ENCODE results near the gene FBXO42. TPM values are rescaled to one million over a fixed set of nuclear protein-coding genes. Genes with fewer than 3 reads are reported as not detected.

The FBXO42 gene
- total and polyA plus RNA-seq, 2 of the 4 experiments (the other 2 are of a cell fraction) = 12.0 to 18.8 TPM

DNA sequence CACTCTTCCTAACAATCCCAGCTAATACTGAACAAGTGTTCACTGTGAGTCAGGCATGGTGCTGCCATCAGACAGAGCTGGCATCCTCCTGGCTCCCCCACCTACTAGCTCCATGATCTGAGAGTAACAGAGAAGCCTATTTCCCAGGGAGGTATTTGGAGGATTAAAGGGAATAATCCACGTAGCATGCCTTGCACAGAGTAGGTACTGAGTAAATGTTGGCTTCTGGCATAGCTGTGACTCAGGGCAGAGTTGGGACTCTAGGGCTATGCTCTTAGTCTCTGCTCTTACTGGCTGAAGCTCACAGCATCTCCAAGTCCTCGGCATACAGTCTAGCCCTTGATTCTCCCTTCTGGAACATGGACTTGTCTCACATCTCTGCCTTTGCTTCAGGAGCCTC is 148.1 kb downstream of the FBXO42 start:
- H3K9ac ChIP-seq (ENCODE audit: low read depth, low read length) = no peak overlapping the region
- no peak overlapping the region for H2AK5ac ChIP-seq (ENCODE audit: low read depth, low read length)
- no peak overlapping the region for H3K4ac ChIP-seq (ENCODE audit: low read depth, low read length)
- dilution Hi-C loops (cut with HindIII; ENCODE audit: low sequenced_read_pairs, unreplicated experiment) (no loop called here), in situ Hi-C loops (cut with MboI; ENCODE audit: low sequenced_read_pairs) (no loop called here), intact Hi-C loops (cut with micrococcal nuclease) (no loop called here)
- H4K5ac ChIP-seq (ENCODE audit: low read depth, low read length) = no peak overlapping the region
- no peak overlapping the region for H2BK15ac ChIP-seq (ENCODE audit: low read depth, low read length)
- no peak overlapping the region for H2AK9ac ChIP-seq (replicated peaks; ENCODE audit: low read depth, low read length, poor library complexity)
- no peak overlapping the region for H3K23ac ChIP-seq (ENCODE audit: low read depth, low read length)
- no peak overlapping the region for H4K91ac ChIP-seq (ENCODE audit: insufficient read depth, low read depth, low read length)
- H4K20me1 ChIP-seq (ENCODE audit: insufficient read depth, low read length) = no peaks in the 10 kb centered on the region; the same call in 1 of the 2 replicates
- no peak overlapping the region for H2BK5ac ChIP-seq (ENCODE audit: low read depth, low read length, poor library complexity, severe bottlenecking)
- TF ChIP-seq NFE2L2 (IDR thresholded peaks at IDR 0.05; ENCODE audit: low read depth, low read length) (no peak), MAFK (IDR thresholded peaks at IDR 0.05; ENCODE audit: low read depth, low read length) (no peak), MXI1 (IDR thresholded peaks at IDR 0.05; ENCODE audit: borderline replicate concordance, low read depth, low read length) (no peak), FOS (IDR thresholded peaks at IDR 0.05; ENCODE audit: low read depth, low read length) (no peak), CEBPB (IDR thresholded peaks at IDR 0.05; ENCODE audit: low read depth, low read length) (no peak), RAD21 (IDR thresholded peaks at IDR 0.05; ENCODE audit: low read length) (no peak), RFX5 (IDR thresholded peaks at IDR 0.05; ENCODE audit: low read depth, low read length) (no peak), RCOR1 (IDR thresholded peaks at IDR 0.05; ENCODE audit: insufficient replicate concordance, low read length) (no peak), MAZ (IDR thresholded peaks at IDR 0.05; ENCODE audit: borderline replicate concordance, low read depth, low read length) (no peak), BHLHE40 (IDR thresholded peaks at IDR 0.05; ENCODE audit: low read depth, low read length) (no peak), SMC3 (IDR thresholded peaks at IDR 0.05; ENCODE audit: low read depth, low read length) (no peak), POLR2A (IDR thresholded peaks at IDR 0.05; ENCODE audit: low read depth, low read length) (no peak), CHD1 (IDR thresholded peaks at IDR 0.05; ENCODE audit: low read depth, low read length) (no peak)
- TF ChIP-seq, protein P1, sequence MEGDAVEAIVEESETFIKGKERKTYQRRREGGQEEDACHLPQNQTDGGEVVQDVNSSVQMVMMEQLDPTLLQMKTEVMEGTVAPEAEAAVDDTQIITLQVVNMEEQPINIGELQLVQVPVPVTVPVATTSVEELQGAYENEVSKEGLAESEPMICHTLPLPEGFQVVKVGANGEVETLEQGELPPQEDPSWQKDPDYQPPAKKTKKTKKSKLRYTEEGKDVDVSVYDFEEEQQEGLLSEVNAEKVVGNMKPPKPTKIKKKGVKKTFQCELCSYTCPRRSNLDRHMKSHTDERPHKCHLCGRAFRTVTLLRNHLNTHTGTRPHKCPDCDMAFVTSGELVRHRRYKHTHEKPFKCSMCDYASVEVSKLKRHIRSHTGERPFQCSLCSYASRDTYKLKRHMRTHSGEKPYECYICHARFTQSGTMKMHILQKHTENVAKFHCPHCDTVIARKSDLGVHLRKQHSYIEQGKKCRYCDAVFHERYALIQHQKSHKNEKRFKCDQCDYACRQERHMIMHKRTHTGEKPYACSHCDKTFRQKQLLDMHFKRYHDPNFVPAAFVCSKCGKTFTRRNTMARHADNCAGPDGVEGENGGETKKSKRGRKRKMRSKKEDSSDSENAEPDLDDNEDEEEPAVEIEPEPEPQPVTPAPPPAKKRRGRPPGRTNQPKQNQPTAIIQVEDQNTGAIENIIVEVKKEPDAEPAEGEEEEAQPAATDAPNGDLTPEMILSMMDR (conservative IDR thresholded peaks at IDR 0.05; ENCODE audit: low read depth, low read length) = no peak
- TF ChIP-seq, protein P2, sequence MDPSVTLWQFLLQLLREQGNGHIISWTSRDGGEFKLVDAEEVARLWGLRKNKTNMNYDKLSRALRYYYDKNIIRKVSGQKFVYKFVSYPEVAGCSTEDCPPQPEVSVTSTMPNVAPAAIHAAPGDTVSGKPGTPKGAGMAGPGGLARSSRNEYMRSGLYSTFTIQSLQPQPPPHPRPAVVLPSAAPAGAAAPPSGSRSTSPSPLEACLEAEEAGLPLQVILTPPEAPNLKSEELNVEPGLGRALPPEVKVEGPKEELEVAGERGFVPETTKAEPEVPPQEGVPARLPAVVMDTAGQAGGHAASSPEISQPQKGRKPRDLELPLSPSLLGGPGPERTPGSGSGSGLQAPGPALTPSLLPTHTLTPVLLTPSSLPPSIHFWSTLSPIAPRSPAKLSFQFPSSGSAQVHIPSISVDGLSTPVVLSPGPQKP (IDR thresholded peaks at IDR 0.05; ENCODE audit: borderline replicate concordance, low read depth, low read length) = no peak
- TF ChIP-seq, protein P3, sequence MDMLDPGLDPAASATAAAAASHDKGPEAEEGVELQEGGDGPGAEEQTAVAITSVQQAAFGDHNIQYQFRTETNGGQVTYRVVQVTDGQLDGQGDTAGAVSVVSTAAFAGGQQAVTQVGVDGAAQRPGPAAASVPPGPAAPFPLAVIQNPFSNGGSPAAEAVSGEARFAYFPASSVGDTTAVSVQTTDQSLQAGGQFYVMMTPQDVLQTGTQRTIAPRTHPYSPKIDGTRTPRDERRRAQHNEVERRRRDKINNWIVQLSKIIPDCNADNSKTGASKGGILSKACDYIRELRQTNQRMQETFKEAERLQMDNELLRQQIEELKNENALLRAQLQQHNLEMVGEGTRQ (IDR thresholded peaks at IDR 0.05; ENCODE audit: low read depth, low read length) = no peak
- H3K27me3 ChIP-seq (ENCODE audit: control insufficient read depth, insufficient read depth, low read length) = no peaks in the 10 kb centered on the region
- H3K4me1 ChIP-seq (ENCODE audit: control insufficient read depth, insufficient read depth, low read length) = peaks cover 9% of the 10 kb centered on the region
- H3K4me3 ChIP-seq (ENCODE audit: insufficient read depth, low read depth, low read length) = no peak overlapping the region
- DNase-seq = no peak
- H3K14ac ChIP-seq (replicated peaks; ENCODE audit: low read depth, low read length) = no peak overlapping the region
- H3K27ac ChIP-seq (ENCODE audit: insufficient read depth, low read length) = no peak overlapping the region
- no peak for ATAC-seq (ENCODE audit: low read depth)
- H2BK20ac ChIP-seq (ENCODE audit: low read depth, low read length) = no peak overlapping the region
- no peak overlapping the region for H2BK120ac ChIP-seq (ENCODE audit: low read depth, low read length)
- POLR2A ChIA-PET (ENCODE audit: unreplicated experiment) = no interaction called here
- H3K18ac ChIP-seq (ENCODE audit: low read depth, low read length) = no peak overlapping the region
- H3K56ac ChIP-seq (ENCODE audit: extremely low read depth, insufficient read depth, low read length) = no peak overlapping the region
- H3K79me1 ChIP-seq (ENCODE audit: low read depth in 1 of 2, low read length in 2 of 2) = peaks cover 7 to 21% of the 10 kb centered on the region in 2 experiments; a peak in 3 of 4 replicates
- H3K9me1 ChIP-seq (ENCODE audit: insufficient read depth, low read length) = peaks cover 6% of the 10 kb centered on the region; the same call in 1 of the 2 replicates
- WGBS, 2 experiments (ENCODE audit: extremely low coverage in 2 of 2, insufficient read length in 1 of 2) = 100% methylated on average over 1 of the region's 2 CpGs; no CpG with 5 or more reads in 1 of the 2 experiments
- H3K4me2 ChIP-seq (ENCODE audit: low read depth, low read length) = no peak overlapping the region
- H4K8ac ChIP-seq (ENCODE audit: low read depth in 2 of 2, low read length in 2 of 2) = no peak overlapping the region
- H2AFZ ChIP-seq (replicated peaks; ENCODE audit: low read length, poor library complexity) = no peak overlapping the region
- peaks cover 2% of the 10 kb centered on the region for H3K36me3 ChIP-seq (ENCODE audit: control insufficient read depth, insufficient read depth, low read length)
- no TSS peak for BruUV-seq (replicated peaks)
- CTCF ChIA-PET = interaction anchor here (1.4 kb wide), 1 partner anchor 41 kb away, joined by 5 read pairs; no protein-coding TSS in a partner anchor
- H3K9me3 ChIP-seq (ENCODE audit: control insufficient read depth, insufficient read depth, low read length) = no peaks in the 10 kb centered on the region

Measured in IMR-90 (cell line).